ENCODE measurements around the gene GFAP. TPM values are rescaled to one million over a fixed set of nuclear protein-coding genes. Genes with fewer than 3 reads are reported as not detected.

GFAP gene
- total and polyA plus RNA-seq, 3 donors from 2014 or later = 0.55 to 0.91 (median 0.62) TPM

GRCh38 chr17:44902135-44902760 lies 13.1 kb downstream of the GFAP start:
- H3K36me3 ChIP-seq (ENCODE audit: low read depth, missing control alignments) = no peaks in the 10 kb centered on the region
- no peak overlapping the region for H3K27ac ChIP-seq
- H3K4me1 ChIP-seq = peaks cover 11% of the 10 kb centered on the region
- intact Hi-C loops (cut with DNase I; ENCODE audit: low total_unique reads) = no loop called here
- H3K9me3 ChIP-seq = no peaks in the 10 kb centered on the region
- H3K4me3 ChIP-seq = no peak overlapping the region
- TF ChIP-seq CTCF (IDR thresholded peaks at IDR 0.05) (no peak), POLR2A (IDR thresholded peaks at IDR 0.05) (no peak)
- H3K27me3 ChIP-seq = no peaks in the 10 kb centered on the region
- no peak for DNase-seq
- 85 to 93% methylated on average over 3 to 17 of the region's 17 CpGs for whole genome bisulfite sequencing, 2 donors

- no peaks in the 10 kb centered on the region for H3K27me3 ChIP-seq
- no peak overlapping the region for H3K27ac ChIP-seq
- no peak for TF ChIP-seq CTCF (IDR thresholded peaks at IDR 0.05)
- no peak for TF ChIP-seq POLR2A (IDR thresholded peaks at IDR 0.05)
- DNase-seq = no peak
- peaks cover 11% of the 10 kb centered on the region for H3K4me1 ChIP-seq
- no peaks in the 10 kb centered on the region for H3K9me3 ChIP-seq
- intact Hi-C loops (cut with DNase I; ENCODE audit: low total_unique reads) = no loop called here
- no peak overlapping the region for H3K4me3 ChIP-seq
- 88 to 89% methylated on average over 4 of the region's 4 CpGs for WGBS, 2 donors
- no peaks in the 10 kb centered on the region for H3K36me3 ChIP-seq (ENCODE audit: low read depth, missing control alignments)
These were observed 13.8 kb downstream of the GFAP start for GRCh38 chr17:44901411-44901921.

GRCh38 chr17:44900894-44901293 lies 14.4 kb downstream of the GFAP start:
- intact Hi-C loops (cut with DNase I; ENCODE audit: low total_unique reads) = no loop called here
- no peak for TF ChIP-seq CTCF (IDR thresholded peaks at IDR 0.05)
- no peak for TF ChIP-seq POLR2A (IDR thresholded peaks at IDR 0.05)
- H3K4me3 ChIP-seq = no peak overlapping the region
- no peaks in the 10 kb centered on the region for H3K27me3 ChIP-seq
- H3K36me3 ChIP-seq (ENCODE audit: low read depth, missing control alignments) = no peaks in the 10 kb centered on the region
- no peaks in the 10 kb centered on the region for H3K9me3 ChIP-seq
- no peak overlapping the region for H3K27ac ChIP-seq
- peaks cover 11% of the 10 kb centered on the region for H3K4me1 ChIP-seq
- WGBS, 2 donors = 32 to 41% methylated on average over 3 of the region's 3 CpGs
- DNase-seq = peak; percentile 72

- Histone ChIP-seq H3K4me1 (peaks cover 11% of the 10 kb centered on the region), H3K27me3 (no peaks in the 10 kb centered on the region), H3K27ac (peak within 1 kb of the TSS; percentile 92 to 94), H3K9me3 (no peaks in the 10 kb centered on the region), H3K4me3 (peak within 1 kb of the TSS; percentile 74 to 91), H3K36me3 (ENCODE audit: low read depth, missing control alignments) (no peaks in the 10 kb centered on the region)
- 0 to 1% methylated on average over 49 to 54 of the region's 54 CpGs for WGBS, 2 donors
- DNase-seq = peak; percentile 94
- TF ChIP-seq POLR2A (IDR thresholded peaks at IDR 0.05) (no peak), CTCF (IDR thresholded peaks at IDR 0.05) (peak in 2 of 3 experiments; percentile 38 to 59)
- intact Hi-C loops (cut with DNase I; ENCODE audit: low total_unique reads) = no loop called here
These were observed 16.1 kb downstream of the GFAP start, which contains the start of gene EFTUD2 for GRCh38 chr17:44899074-44899782. TSS of gene EFTUD2 (minus strand) at chr17:44899445. CDS start at chr17:44894521, 4,924 bp downstream.

All from testis (tissue), 3 donors.